NCI-H1105 treated with DMSO at 0.1 percent for 48 hours (cell line): Measurements from ENCODE around the gene PLD1.
"Not testable (repeated sequence)": the region's sequence is repeated elsewhere in the genome, so short reads cannot be mapped to it uniquely, and the experiment has no call there.

Source experiments
- DNase-seq: peaks from one replicate; lab custom pipeline; 2025; lab: John Stamatoyannopoulos, UW

PLD1 gene

GRCh38 chr3:171615281-171615680, 195.0 kb downstream of the PLD1 start:
- no peak for DNase-seq

GRCh38 chr3:171614318-171614921, 195.9 kb downstream of the PLD1 start:
- DNase-seq, result no peak

GRCh38 chr3:171607452-171607851, 202.8 kb downstream of the PLD1 start:
- DNase-seq, result no peak

GRCh38 chr3:171606151-171606751, 204.0 kb downstream of the PLD1 start:
- DNase-seq, result no peak

GRCh38 chr3:171604370-171604769, 205.9 kb downstream of the PLD1 start:
- DNase-seq, result no peak

GRCh38 chr3:171602072-171602471, 208.2 kb downstream of the PLD1 start:
- DNase-seq, result no peak

- DNase-seq, result no peak
Measured at GRCh38 chr3:171600030-171600429, 210.3 kb downstream of the PLD1 start.

GRCh38 chr3:171598990-171599389, 211.3 kb downstream of the PLD1 start:
- no peak for DNase-seq

- DNase-seq, result no peak
Measured at GRCh38 chr3:171592786-171593185, 217.5 kb downstream of the PLD1 start.

GRCh38 chr3:171591070-171591469, 219.2 kb downstream of the PLD1 start:
- DNase-seq, result no peak

GRCh38 chr3:171586274-171586673, 224.0 kb downstream of the PLD1 start:
- DNase-seq, result no peak

GRCh38 chr3:171585039-171585438, 225.2 kb downstream of the PLD1 start:
- no peak for DNase-seq

- no peak for DNase-seq
Measured at GRCh38 chr3:171584100-171584499, 226.2 kb downstream of the PLD1 start.

GRCh38 chr3:171574556-171575240, 235.6 kb downstream of the PLD1 start:
- DNase-seq, result no peak

GRCh38 chr3:171569571-171570132, 240.6 kb downstream of the PLD1 start:
- DNase-seq, result no peak

- no peak for DNase-seq
Measured at GRCh38 chr3:171568766-171569165, 241.5 kb downstream of the PLD1 start.

- DNase-seq, result peak; percentile 71
Measured at GRCh38 chr3:171566803-171567422, 243.4 kb downstream of the PLD1 start.

GRCh38 chr3:171565481-171566058, 244.7 kb downstream of the PLD1 start:
- no peak for DNase-seq

- no peak for DNase-seq
Measured at GRCh38 chr3:171564748-171565480, 245.4 kb downstream of the PLD1 start.

- no peak for DNase-seq
Measured at GRCh38 chr3:171563298-171563697, 247.0 kb downstream of the PLD1 start.

GRCh38 chr3:171562459-171562858, 247.8 kb downstream of the PLD1 start:
- not testable (repeated sequence) for DNase-seq
